A673 (cell line): Measurements from ENCODE around the gene WDR17.

ENCODE experiments used
- CTCF ChIP-seq: fragments of 300-800, 200-600 bp; sonication (generic); conservative IDR thresholded peaks from 2 replicates; pipeline ENCODE4 v1.5.1; 2017; ENCODE audit warnings: low read depth, mild to moderate bottlenecking, antibody characterized with exemption, low read length, moderate library complexity, mixed read lengths
- EZH2 ChIP-seq: fragments of 200-600 bp; sonication (generic); IDR thresholded peaks from 2 replicates; pipeline ENCODE4 v1.6.1; 2017; ENCODE audit warnings: borderline replicate concordance, low read depth, mild to moderate bottlenecking, mixed read lengths, antibody characterized with exemption, low read length; ENCODE audit not compliant: poor library complexity, severe bottlenecking

DNA sequence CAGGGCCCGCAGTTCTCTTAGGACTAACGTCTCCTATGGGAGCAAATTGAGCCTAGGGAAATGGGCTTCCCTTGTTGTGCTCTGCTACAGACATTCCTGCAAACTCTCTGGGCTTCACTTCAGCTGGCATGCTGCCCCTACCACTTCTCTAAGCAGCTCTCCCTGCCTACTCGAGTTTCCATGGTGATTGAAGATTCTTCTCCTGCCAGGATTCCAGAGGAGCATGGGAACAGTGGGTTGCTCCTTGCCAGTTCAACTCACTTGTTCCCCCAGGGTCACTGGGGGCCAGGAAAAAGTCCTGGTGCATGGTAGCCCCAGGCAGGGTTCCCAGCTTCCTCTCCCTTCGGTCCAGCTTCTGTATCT is 21.1 kb upstream of the WDR17 start:
- TF ChIP-seq EZH2, result no peak
- TF ChIP-seq CTCF, result no peak
